ENCODE measurements around the gene CD82. TPM values are rescaled to one million over a fixed set of nuclear protein-coding genes. Genes with fewer than 3 reads are reported as not detected.

Gene CD82
- total and polyA plus RNA-seq, 2 donors from 2014 or later: 59.3 to 94.4 TPM

DNA sequence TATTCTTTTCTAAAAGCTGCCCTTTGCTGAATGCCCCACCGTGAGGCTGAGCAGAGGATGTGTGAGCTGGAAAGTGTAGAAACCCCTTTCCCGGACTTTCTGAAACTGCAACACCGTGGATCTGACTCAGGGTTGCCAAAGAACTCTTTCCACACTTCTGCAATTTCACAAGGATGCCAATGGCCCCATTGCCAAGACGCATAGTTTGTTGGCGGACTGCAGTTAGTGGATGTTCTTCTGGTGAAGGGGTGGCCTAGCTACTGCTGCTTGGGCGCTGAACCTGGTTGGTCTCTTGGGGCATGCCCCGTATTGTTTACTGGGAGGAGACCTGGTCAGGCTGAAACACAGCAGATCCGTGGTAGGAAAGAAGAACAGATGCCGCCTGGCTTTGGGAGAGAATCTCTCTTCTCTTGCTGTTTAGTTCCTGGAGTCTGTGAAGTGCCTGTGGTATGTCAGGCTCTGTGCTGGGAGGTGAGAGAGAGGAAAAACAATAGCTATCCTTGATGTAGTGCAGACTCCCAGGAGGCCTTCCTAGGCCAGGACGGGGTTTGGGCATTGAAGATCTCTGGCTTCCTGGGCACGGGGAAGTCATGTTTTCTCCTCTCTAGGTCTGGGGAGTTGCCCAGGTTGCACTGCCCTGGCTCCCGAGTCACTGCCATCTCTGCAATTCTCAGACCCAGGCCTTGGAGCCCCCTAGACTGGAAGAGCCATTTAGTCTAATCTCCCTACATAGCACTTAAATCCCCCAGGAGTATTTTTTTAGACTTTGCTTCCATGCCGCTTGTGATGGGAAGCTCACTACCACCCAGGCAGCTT lies 26.9 kb downstream of the CD82 start:
- no peak overlapping the region for H3K4me3 ChIP-seq (ENCODE audit: low read length in 3 of 3)
- no peak for TF ChIP-seq CTCF (IDR thresholded peaks at IDR 0.05; ENCODE audit: borderline replicate concordance, extremely low read depth, insufficient read depth)
- peaks cover 0 to 2% (median 0%) of the 10 kb centered on the region in 3 donors for H3K36me3 ChIP-seq (ENCODE audit: control insufficient read depth in 2 of 3, insufficient read depth in 3 of 3, low read length in 3 of 3)
- intact Hi-C loops (cut with DNase I): no loop called here
- no peak for FAIRE-seq
- no peaks in the 10 kb centered on the region for H3K4me1 ChIP-seq (ENCODE audit: control insufficient read depth in 2 of 3, insufficient read depth in 2 of 3, low read depth in 1 of 3, low read length in 3 of 3)
- no peak overlapping the region for H3K27ac ChIP-seq (ENCODE audit: low read depth in 2 of 2, low read length in 2 of 2)
- no peak overlapping the region for H3K9ac ChIP-seq (ENCODE audit: low read length in 3 of 3)
- no peak for DNase-seq
- no peaks in the 10 kb centered on the region for H3K9me3 ChIP-seq (ENCODE audit: control insufficient read depth in 2 of 3, insufficient read depth in 1 of 3, low read length in 3 of 3)
- no peaks in the 10 kb centered on the region for H3K27me3 ChIP-seq (ENCODE audit: control insufficient read depth, insufficient read depth, low read length)

GRCh38 chr11:44593251-44593650 lies 27.8 kb downstream of the CD82 start:
- no peaks in the 10 kb centered on the region for H3K4me1 ChIP-seq (ENCODE audit: control insufficient read depth in 2 of 3, insufficient read depth in 2 of 3, low read depth in 1 of 3, low read length in 3 of 3)

GRCh38 chr11:44595006-44595405 lies 29.5 kb downstream of the CD82 start:
- FAIRE-seq (no peak), DNase-seq (no peak)
- no peak for TF ChIP-seq CTCF (IDR thresholded peaks at IDR 0.05; ENCODE audit: borderline replicate concordance, extremely low read depth, insufficient read depth)
- intact Hi-C loops (cut with DNase I): no loop called here
- no peak overlapping the region for H3K27ac ChIP-seq (ENCODE audit: low read depth in 2 of 2, low read length in 2 of 2)
- no peak overlapping the region for H3K9ac ChIP-seq (ENCODE audit: low read length in 3 of 3)
- H3K27me3 ChIP-seq (ENCODE audit: control insufficient read depth, insufficient read depth, low read length): no peaks in the 10 kb centered on the region
- H3K36me3 ChIP-seq (ENCODE audit: control insufficient read depth in 2 of 3, insufficient read depth in 3 of 3, low read length in 3 of 3): no peaks in the 10 kb centered on the region
- no peak overlapping the region for H3K4me3 ChIP-seq (ENCODE audit: low read length in 3 of 3)
- H3K4me1 ChIP-seq (ENCODE audit: control insufficient read depth in 2 of 3, insufficient read depth in 2 of 3, low read depth in 1 of 3, low read length in 3 of 3): no peaks in the 10 kb centered on the region
- no peaks in the 10 kb centered on the region for H3K9me3 ChIP-seq (ENCODE audit: control insufficient read depth in 2 of 3, insufficient read depth in 1 of 3, low read length in 3 of 3)

More at GRCh38 chr11:44593251-44593650, 27.8 kb downstream of the CD82 start:
- no peak for TF ChIP-seq CTCF (IDR thresholded peaks at IDR 0.05; ENCODE audit: borderline replicate concordance, extremely low read depth, insufficient read depth)
- FAIRE-seq: no peak
- DNase-seq: no peak
- intact Hi-C loops (cut with DNase I): no loop called here
- Histone ChIP-seq H3K36me3 (ENCODE audit: control insufficient read depth in 2 of 3, insufficient read depth in 3 of 3, low read length in 3 of 3) (no peaks in the 10 kb centered on the region), H3K4me3 (ENCODE audit: low read length in 3 of 3) (no peak overlapping the region), H3K27ac (ENCODE audit: low read depth in 2 of 2, low read length in 2 of 2) (no peak overlapping the region), H3K27me3 (ENCODE audit: control insufficient read depth, insufficient read depth, low read length) (no peaks in the 10 kb centered on the region), H3K9ac (ENCODE audit: low read length in 3 of 3) (no peak overlapping the region), H3K9me3 (ENCODE audit: control insufficient read depth in 2 of 3, insufficient read depth in 1 of 3, low read length in 3 of 3) (no peaks in the 10 kb centered on the region)

All from kidney (tissue), 14 donors.